Neural cell (in vitro differentiated cells): ENCODE data around the gene EHMT2.

Experiments
- CTCF ChIP-seq: fragments of 450-650 bp; IDR thresholded peaks from 2 replicates; pipeline ENCODE4 v1.5.1; 2014; ENCODE audit warnings: antibody characterized with exemption, mild to moderate bottlenecking, moderate library complexity; ENCODE audit not compliant: poor library complexity, severe bottlenecking
- EP300 ChIP-seq: fragments of 450-650 bp; conservative IDR thresholded peaks from 2 replicates; pipeline ENCODE4 v1.6.1; 2014; ENCODE audit warnings: antibody characterized with exemption, mild to moderate bottlenecking, moderate library complexity; ENCODE audit not compliant: poor library complexity, severe bottlenecking
- EZH2 ChIP-seq: fragments of 200-600, 300-800 bp; shearing (Covaris generic), sonication (generic); IDR thresholded peaks from 2 replicates; pipeline ENCODE4 v1.6.1; 2014; ENCODE audit warnings: antibody characterized with exemption, low read length, borderline replicate concordance, mild to moderate bottlenecking; ENCODE audit not compliant: insufficient read depth, poor library complexity, severe bottlenecking
- MXI1 ChIP-seq: fragments of 450-650 bp; conservative IDR thresholded peaks from 2 replicates; pipeline ENCODE4 v1.6.1; 2014; ENCODE audit warnings: antibody characterized with exemption, mild to moderate bottlenecking; ENCODE audit not compliant: poor library complexity, severe bottlenecking
- POLR2AphosphoS5 ChIP-seq: IDR thresholded peaks from 2 replicates; pipeline ENCODE4 v1.6.1; 2012
- RAD21 ChIP-seq: fragments of 450-650 bp; conservative IDR thresholded peaks from 2 replicates; pipeline ENCODE4 v1.6.1; 2014; ENCODE audit warnings: antibody characterized with exemption, mild to moderate bottlenecking, moderate library complexity
- REST ChIP-seq: IDR thresholded peaks from 2 replicates; pipeline ENCODE4 v1.6.1; 2012; ENCODE audit warnings: borderline replicate concordance
- SMC3 ChIP-seq: fragments of 450-650 bp; conservative IDR thresholded peaks from 2 replicates; pipeline ENCODE4 v1.6.1; 2014; ENCODE audit warnings: antibody characterized with exemption, mild to moderate bottlenecking, moderate library complexity; ENCODE audit not compliant: poor library complexity
- TAF1 ChIP-seq: IDR thresholded peaks from 2 replicates; pipeline ENCODE4 v1.6.1; 2012; ENCODE audit warnings: low read depth

- TF ChIP-seq CTCF, result no peak
- no peak for TF ChIP-seq POLR2AphosphoS5
- TF ChIP-seq SMC3, result no peak
- TF ChIP-seq EZH2, result no peak
- no peak for TF ChIP-seq EP300
- no peak for TF ChIP-seq MXI1
- no peak for TF ChIP-seq TAF1
- no peak for TF ChIP-seq REST
- TF ChIP-seq RAD21, result no peak
Measured at GRCh38 chr6:31908791-31909190, 11.3 kb upstream of the EHMT2 start.
